Fibroblast of gingiva (primary cell): ENCODE data around the gene HLCS.

Experiments used
- DNase-seq: peaks from one replicate; pipeline ENCODE4 v3.0.0-alpha.2; 2011; ENCODE audit warnings: low read depth

Gene HLCS

GRCh38 chr21:36776981-36777617, 189.4 kb downstream of the HLCS start:
- no peak for DNase-seq

GRCh38 chr21:36773995-36774394, 192.5 kb downstream of the HLCS start:
- DNase-seq = no peak

GRCh38 chr21:36773117-36773516, 193.4 kb downstream of the HLCS start:
- DNase-seq = peak; percentile 83

- peak; percentile 30 for DNase-seq
Observed at GRCh38 chr21:36769051-36769839, 197.2 kb downstream of the HLCS start.

- DNase-seq = no peak
Observed at GRCh38 chr21:36768496-36768895, 198.0 kb downstream of the HLCS start.

GRCh38 chr21:36767096-36767495, 199.4 kb downstream of the HLCS start:
- DNase-seq = no peak

- no peak for DNase-seq
Observed at GRCh38 chr21:36766511-36766910, 200.0 kb downstream of the HLCS start.

GRCh38 chr21:36765229-36765628, 201.2 kb downstream of the HLCS start:
- DNase-seq = no peak

GRCh38 chr21:36763305-36763704, 203.2 kb downstream of the HLCS start:
- no peak for DNase-seq

- DNase-seq = no peak
Observed at GRCh38 chr21:36762642-36763041, 203.8 kb downstream of the HLCS start.

- no peak for DNase-seq
Observed at GRCh38 chr21:36761685-36762084, 204.8 kb downstream of the HLCS start.

GRCh38 chr21:36759348-36760083, 207.0 kb downstream of the HLCS start:
- DNase-seq = no peak

GRCh38 chr21:36757196-36757595, 209.3 kb downstream of the HLCS start:
- DNase-seq = no peak

GRCh38 chr21:36756527-36756926, 209.9 kb downstream of the HLCS start:
- peak; percentile 23 for DNase-seq

- no peak for DNase-seq
Observed at GRCh38 chr21:36754241-36754898, 212.1 kb downstream of the HLCS start.

- DNase-seq = no peak
Observed at GRCh38 chr21:36753556-36753955, 212.9 kb downstream of the HLCS start.

- no peak for DNase-seq
Observed at GRCh38 chr21:36751383-36751782, 215.1 kb downstream of the HLCS start.

GRCh38 chr21:36750576-36750959, 215.9 kb downstream of the HLCS start:
- no peak for DNase-seq

- DNase-seq = no peak
Observed at GRCh38 chr21:36749935-36750575, 216.4 kb downstream of the HLCS start.

- no peak for DNase-seq
Observed at GRCh38 chr21:36747815-36748383, 218.6 kb downstream of the HLCS start.

- no peak for DNase-seq
Observed at GRCh38 chr21:36747041-36747814, 219.2 kb downstream of the HLCS start.
